Choroid plexus epithelial cell (primary cell): Measurements from ENCODE around the gene APLN.
A peak's percentile ranks its signal among the peaks of the same experiment; 100 is the strongest.

ENCODE experiments used
- DNase-seq: peaks from one replicate; pipeline ENCODE4 v3.0.0-alpha.2; 2010; ENCODE audit warnings: low read depth
- H3K4me3 ChIP-seq: 2 replicates; pipeline ENCODE4 v1.5.1; 2011; ENCODE audit warnings: low read depth, mild to moderate bottlenecking, control low read depth, low read length, moderate library complexity
- TF ChIP-seq, protein P1 (sequence below): conservative IDR thresholded peaks from 2 replicates; pipeline ENCODE4 v1.5.1; 2011; ENCODE audit warnings: low read depth, mild to moderate bottlenecking, control low read depth, inconsistent platforms, low read length, moderate library complexity

APLN gene

DNA sequence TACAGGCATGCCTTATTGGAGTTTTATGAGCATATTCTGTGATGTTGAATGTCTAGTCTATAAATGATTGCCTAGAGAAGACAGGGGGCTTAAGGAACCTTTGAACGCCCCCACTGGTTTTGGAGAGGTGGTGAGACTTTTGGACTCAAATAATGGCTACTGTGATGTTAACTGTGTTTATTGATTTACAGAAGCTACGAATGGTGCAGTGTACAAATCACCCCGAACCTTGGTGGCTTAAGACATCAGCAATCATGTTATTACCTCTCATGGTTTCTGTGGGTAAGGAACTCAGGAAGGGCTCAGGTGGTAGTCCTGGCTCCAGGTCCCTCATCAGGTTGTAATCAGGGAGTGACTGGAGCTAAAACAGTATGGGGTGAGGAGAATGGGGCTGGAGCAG, 33.3 kb upstream of the APLN start:
- H3K4me3 ChIP-seq, result no peak overlapping the region
- TF ChIP-seq, protein P1, sequence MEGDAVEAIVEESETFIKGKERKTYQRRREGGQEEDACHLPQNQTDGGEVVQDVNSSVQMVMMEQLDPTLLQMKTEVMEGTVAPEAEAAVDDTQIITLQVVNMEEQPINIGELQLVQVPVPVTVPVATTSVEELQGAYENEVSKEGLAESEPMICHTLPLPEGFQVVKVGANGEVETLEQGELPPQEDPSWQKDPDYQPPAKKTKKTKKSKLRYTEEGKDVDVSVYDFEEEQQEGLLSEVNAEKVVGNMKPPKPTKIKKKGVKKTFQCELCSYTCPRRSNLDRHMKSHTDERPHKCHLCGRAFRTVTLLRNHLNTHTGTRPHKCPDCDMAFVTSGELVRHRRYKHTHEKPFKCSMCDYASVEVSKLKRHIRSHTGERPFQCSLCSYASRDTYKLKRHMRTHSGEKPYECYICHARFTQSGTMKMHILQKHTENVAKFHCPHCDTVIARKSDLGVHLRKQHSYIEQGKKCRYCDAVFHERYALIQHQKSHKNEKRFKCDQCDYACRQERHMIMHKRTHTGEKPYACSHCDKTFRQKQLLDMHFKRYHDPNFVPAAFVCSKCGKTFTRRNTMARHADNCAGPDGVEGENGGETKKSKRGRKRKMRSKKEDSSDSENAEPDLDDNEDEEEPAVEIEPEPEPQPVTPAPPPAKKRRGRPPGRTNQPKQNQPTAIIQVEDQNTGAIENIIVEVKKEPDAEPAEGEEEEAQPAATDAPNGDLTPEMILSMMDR, result no peak
- DNase-seq, result no peak

DNA sequence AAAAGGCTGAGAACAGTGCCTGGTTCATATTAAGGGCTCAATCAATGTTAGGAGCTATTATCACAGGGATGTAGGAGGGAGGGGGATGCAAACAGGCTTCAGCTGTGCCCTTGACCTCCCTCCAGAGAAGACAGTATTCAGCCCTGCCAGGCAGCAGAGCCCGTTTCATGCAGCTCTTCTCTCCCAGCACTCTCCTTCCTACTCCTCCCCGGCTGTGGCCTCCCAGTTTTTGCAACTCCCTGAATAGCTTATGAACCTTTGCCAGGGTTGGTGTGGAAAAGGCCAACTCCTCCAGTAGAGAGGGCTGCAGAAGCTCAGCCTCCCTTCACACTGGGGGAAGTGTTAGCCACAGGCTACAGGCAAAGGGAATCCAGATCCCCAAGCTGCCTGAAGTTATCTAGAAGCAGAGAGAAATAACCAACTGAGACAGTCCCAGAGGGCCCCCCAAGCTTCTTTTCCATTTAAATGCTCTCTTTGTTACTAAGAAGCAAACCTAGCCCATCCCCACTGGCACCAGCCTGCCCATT, 31.7 kb upstream of the APLN start:
- TF ChIP-seq, protein P1, result no peak
- no peak overlapping the region for H3K4me3 ChIP-seq
- DNase-seq, result peak; percentile 54

DNA sequence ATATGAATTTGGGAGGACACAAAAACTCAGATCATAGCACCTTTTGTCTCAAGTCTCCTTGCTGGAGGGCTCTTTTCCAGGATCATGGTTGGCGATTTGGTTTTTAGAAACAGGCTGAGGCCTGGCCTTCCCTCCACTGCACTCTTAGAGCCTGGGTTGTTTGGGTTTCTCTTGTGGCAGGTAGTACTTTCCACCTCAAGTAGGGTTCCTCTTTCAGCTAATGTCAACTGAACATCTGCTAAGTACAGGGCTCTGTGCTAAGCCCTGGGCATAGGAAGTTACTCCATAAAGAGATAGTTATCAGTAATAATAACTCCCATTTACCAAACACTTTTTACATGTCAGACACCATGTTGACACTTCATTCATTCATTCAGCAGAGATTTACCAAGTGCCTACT, 28.2 kb upstream of the APLN start:
- no peak for DNase-seq
- no peak overlapping the region for H3K4me3 ChIP-seq
- TF ChIP-seq, protein P1, result no peak

DNA sequence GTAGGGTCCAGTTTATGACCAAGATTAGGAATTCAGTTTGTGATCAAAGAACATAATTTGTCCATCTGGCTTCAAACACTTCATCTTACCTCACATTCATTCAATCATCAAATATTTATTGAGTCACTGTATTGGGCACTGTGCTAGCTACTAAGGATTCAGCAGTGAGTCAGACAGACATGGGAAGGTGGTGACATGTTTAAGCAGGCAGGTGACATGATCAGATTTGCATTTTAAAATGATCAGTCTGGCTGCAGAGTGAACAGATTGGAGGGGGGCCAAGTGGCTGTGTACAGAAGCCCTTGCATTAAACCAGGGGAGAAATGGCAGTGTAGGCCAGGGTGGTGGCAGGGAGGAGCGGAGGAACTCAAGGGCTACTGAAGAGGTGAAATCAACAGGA, 25.1 kb upstream of the APLN start:
- no peak overlapping the region for H3K4me3 ChIP-seq
- no peak for DNase-seq
- TF ChIP-seq, protein P1, result no peak

DNA sequence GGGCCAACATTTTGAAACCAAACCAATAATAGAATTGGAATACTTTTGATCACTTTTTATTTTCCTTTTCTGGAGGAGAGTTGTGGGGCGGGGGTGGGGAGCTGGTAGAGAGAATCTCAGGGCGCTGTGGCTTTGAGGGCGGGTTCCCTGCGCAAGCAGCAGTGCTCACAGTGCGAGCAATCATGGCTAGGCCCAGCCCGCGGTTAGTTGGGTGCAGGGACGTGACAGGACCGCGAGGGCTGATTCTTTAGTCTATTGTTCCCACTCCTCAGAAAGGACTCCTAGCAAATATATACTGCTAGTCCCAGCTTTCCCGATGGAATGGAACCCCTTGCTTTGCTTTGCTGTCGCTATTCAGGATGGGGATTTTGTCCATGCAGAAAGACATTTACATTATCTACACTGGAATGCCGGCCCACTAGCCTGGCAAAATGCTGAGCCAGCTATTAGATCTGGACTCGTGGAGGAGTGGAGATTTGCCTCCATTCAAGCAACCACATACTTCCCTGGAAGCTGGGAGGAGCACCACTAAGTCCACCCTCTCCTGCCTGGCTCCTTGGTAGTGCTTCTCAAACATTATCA, 23.9 kb upstream of the APLN start:
- H3K4me3 ChIP-seq, result peak overlapping the region; percentile 49
- TF ChIP-seq, protein P1, result no peak
- no peak for DNase-seq

DNA sequence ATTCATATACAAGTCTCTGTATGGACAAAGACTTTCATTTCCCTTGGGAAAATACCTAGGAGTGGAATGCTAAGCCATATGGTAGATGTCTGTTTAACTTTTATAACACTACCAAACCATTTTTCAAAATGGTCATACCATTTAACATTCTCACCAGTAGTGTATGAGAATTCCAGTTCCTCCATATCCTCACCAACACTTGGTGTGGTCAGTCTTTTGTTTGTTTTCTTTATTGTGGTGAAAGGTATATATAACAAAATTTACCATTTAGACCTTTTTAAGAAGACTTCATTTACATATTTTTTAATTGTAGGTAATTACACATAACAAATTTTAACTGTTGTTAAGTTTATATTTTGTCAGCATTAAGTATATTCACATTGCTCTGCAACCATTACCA, 12.7 kb upstream of the APLN start:
- DNase-seq, result no peak
- TF ChIP-seq, protein P1, result no peak
- no peak overlapping the region for H3K4me3 ChIP-seq

DNA sequence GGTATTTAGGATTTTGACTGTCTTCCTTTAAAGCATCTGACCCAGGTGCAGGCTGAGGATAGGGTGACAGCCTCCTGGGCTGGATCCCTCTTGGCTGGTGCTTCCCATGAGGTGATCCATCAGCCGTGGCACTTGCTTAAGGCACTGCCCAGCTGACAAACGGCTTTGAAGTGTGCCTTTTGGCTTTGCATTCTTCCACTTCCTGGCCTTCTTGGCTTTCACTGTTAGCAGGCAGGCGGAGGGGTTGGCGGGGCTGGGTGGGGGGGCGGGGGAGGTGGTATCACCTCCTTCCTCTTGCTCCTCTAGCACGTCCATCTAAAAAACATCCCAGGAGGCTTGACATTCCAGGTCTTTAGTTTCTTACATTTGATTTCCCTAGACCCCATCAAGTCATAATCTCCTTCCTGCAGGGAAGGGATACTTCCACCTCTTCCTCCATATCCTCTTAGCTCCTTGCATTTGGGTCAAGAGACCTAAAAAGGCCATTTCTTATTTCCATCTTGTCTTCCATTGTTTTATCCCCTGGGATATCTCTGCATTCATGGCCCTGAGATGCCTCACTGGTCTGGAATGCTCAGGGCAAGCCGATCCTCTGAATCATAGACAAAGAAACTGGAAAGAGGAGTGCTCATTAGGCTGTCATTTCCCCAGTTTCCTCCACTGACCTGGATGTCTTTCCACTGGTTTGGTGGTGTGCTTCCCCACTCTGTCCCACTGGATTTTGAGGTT, 11.3 kb upstream of the APLN start:
- no peak overlapping the region for H3K4me3 ChIP-seq
- TF ChIP-seq, protein P1, result no peak
- peak; percentile 69 for DNase-seq
